GM10266 (cell line): ENCODE data around the gene SPSB4.

ENCODE experiments used
- DNase-seq: peaks from one replicate; pipeline ENCODE4 v3.0.0; 2012; ENCODE audit errors: extremely low spot score
- CTCF ChIP-seq: IDR thresholded peaks from 2 replicates; pipeline ENCODE4 v1.5.1; 2012; ENCODE audit warnings: mild to moderate bottlenecking, low read depth; ENCODE audit not compliant: control insufficient read depth, insufficient read depth; ENCODE audit errors: missing control alignments

SPSB4 gene

GRCh38 chr3:141050576-141051442, at the start of gene SPSB4:
Gene SPSB4, plus strand, starts transcription at chr3:141051347. Its CDS starts 14,758 bp downstream, at chr3:141066105.
- no peak for TF ChIP-seq CTCF
- DNase-seq = peak; percentile 31

GRCh38 chr3:141006344-141006743, 44.8 kb upstream of the SPSB4 start:
- TF ChIP-seq CTCF = no peak
- DNase-seq = no peak

GRCh38 chr3:141009496-141009895, 41.7 kb upstream of the SPSB4 start:
- TF ChIP-seq CTCF = no peak
- DNase-seq = no peak

- peak; percentile 71 for DNase-seq
- TF ChIP-seq CTCF = peak; percentile 86
Measured at GRCh38 chr3:141011232-141011996, 39.7 kb upstream of the SPSB4 start.

GRCh38 chr3:141011997-141012262, 39.2 kb upstream of the SPSB4 start:
- no peak for DNase-seq
- TF ChIP-seq CTCF = no peak

GRCh38 chr3:141012571-141012970, 38.6 kb upstream of the SPSB4 start:
- no peak for DNase-seq

More at GRCh38 chr3:141012571-141012970, 38.6 kb upstream of the SPSB4 start:
- TF ChIP-seq CTCF = no peak
